ENCODE results near the gene KRT33B. TPM values are rescaled to one million over a fixed set of nuclear protein-coding genes. Genes with fewer than 3 reads are reported as not detected.

Gene KRT33B
- total RNA-seq, 1 experiment from 2014 or later = not detected

GRCh38 chr17:41322094-41322902 is 47.3 kb downstream of the KRT33B start:
- DNase-seq = no peak
- Histone ChIP-seq H3T11ph (ENCODE audit: low read length) (no peak overlapping the region), H3K14ac (ENCODE audit: insufficient read depth, low read length) (no peak overlapping the region), H4K20me1 (ENCODE audit: control insufficient read depth, insufficient read depth, insufficient read length) (no peaks in the 10 kb centered on the region), H3K79me2 (ENCODE audit: insufficient read depth, low read length) (no peaks in the 10 kb centered on the region), H3K23me2 (ENCODE audit: insufficient read length, low read depth, low read length, poor library complexity, severe bottlenecking) (no peaks in the 10 kb centered on the region), H3K23ac (ENCODE audit: insufficient read length, low read depth, low read length) (no peak overlapping the region), H3K4me1 (ENCODE audit: insufficient read depth, low read length) (no peaks in the 10 kb centered on the region), H4K5ac (ENCODE audit: insufficient read length, low read depth, low read length) (no peak overlapping the region), H3K4me2 (ENCODE audit: insufficient read depth, insufficient read length, low read length) (no peak overlapping the region), H3K79me1 (ENCODE audit: insufficient read depth, low read depth, low read length, poor library complexity, severe bottlenecking) (no peaks in the 10 kb centered on the region), H3K4ac (ENCODE audit: low read depth, low read length) (no peak overlapping the region), H4K91ac (ENCODE audit: insufficient read length, low read depth, low read length) (no peak overlapping the region), H4K8ac (replicated peaks; ENCODE audit: insufficient read length, low read depth, low read length) (no peak overlapping the region), H3K9ac (ENCODE audit: extremely low read depth, insufficient read length, low read length) (no peak overlapping the region), H3K27me3 (ENCODE audit: insufficient read depth, low read length) (no peaks in the 10 kb centered on the region), H2BK120ac (ENCODE audit: low read depth, low read length, poor library complexity, severe bottlenecking) (no peak overlapping the region), H3K18ac (ENCODE audit: insufficient read length, low read depth, low read length) (no peak overlapping the region), H2AK5ac (ENCODE audit: insufficient read length, low read length) (no peak overlapping the region), H2BK12ac (ENCODE audit: insufficient read length, low read depth, low read length) (no peak overlapping the region), H3K27ac (ENCODE audit: insufficient read length, low read depth, low read length) (no peak overlapping the region), H2BK15ac (ENCODE audit: low read depth, low read length) (no peak overlapping the region), H3K56ac (ENCODE audit: insufficient read length, low read depth, low read length) (no peak overlapping the region), H2BK5ac (ENCODE audit: insufficient read length, low read length) (no peak overlapping the region), H3K9me3 (ENCODE audit: control insufficient read depth, low read depth, low read length) (no peaks in the 10 kb centered on the region), H2BK20ac (ENCODE audit: low read depth, low read length, poor library complexity, severe bottlenecking) (no peak overlapping the region), H2AFZ (ENCODE audit: low read length) (no peak overlapping the region)
- peaks cover 3 to 4% of the 10 kb centered on the region in 2 experiments; a peak in 2 of 4 replicates for H3K4me1 Mint-ChIP-seq
- H3K27me3 Mint-ChIP-seq (ENCODE audit: low read depth) = peaks cover 2% of the 10 kb centered on the region; the same call in 1 of the 2 replicates
- H3K36me3 Mint-ChIP-seq (ENCODE audit: insufficient read depth in 1 of 3, low read depth in 3 of 3) = peaks cover 0 to 15% (median 12%) of the 10 kb centered on the region in 3 experiments; a peak in 1 of 7 replicates
- peak; percentile 82 for TF ChIP-seq CTCF (conservative IDR thresholded peaks at IDR 0.05)
- whole genome bisulfite sequencing (ENCODE audit: extremely low coverage, insufficient read length, low lambda C conversion rate) = no CpG with 5 or more reads among the region's 5 CpGs
- no peak overlapping the region for H3K27ac Mint-ChIP-seq
- no peak overlapping the region for H3K4me3 Mint-ChIP-seq
- H3K9me3 Mint-ChIP-seq = peaks cover 16 to 17% of the 10 kb centered on the region in 2 experiments

All from H9 (cell line).